ENCODE measurements around the gene RBMS1. TPM values are rescaled to one million over a fixed set of nuclear protein-coding genes. Genes with fewer than 3 reads are reported as not detected.

Gene RBMS1
- total and polyA plus RNA-seq, 5 donors, result 41.7 to 73.5 (median 62.7) TPM

DNA sequence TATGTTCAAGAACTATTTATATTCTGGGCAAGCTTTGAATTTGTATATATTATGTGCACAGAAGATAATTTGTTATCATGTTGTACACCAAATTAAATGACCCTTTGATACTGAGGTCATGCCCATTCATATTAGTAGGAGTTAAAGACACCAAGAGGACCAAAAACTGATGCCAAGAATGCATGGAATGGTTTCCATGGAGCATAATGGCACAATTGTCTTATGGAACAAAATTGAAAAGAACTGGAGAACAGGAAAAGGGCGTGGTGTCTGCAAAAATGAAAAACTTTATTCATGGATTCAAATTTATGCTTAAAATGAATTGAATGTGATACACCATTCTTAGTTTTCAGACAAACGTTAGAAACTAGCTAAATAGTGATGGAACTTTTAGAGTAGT lies 24.1 kb upstream of the RBMS1 start:
- no peak for ATAC-seq
- Histone ChIP-seq H3K9me3 (ENCODE audit: control insufficient read depth, low read length) (no peaks in the 10 kb centered on the region), H3K4me1 (ENCODE audit: control insufficient read depth, insufficient read depth, low read length) (peaks cover 3% of the 10 kb centered on the region), H3K27ac (ENCODE audit: low read length) (no peak overlapping the region), H3K27me3 (ENCODE audit: control insufficient read depth, insufficient read depth) (no peaks in the 10 kb centered on the region), H3K4me3 (ENCODE audit: low read length) (no peak overlapping the region)
- intact Hi-C loops (cut with DNase I), result no loop called here
- WGBS, result 66% methylated on average over 2 of the region's 2 CpGs
- DNase-seq, result no peak

DNA sequence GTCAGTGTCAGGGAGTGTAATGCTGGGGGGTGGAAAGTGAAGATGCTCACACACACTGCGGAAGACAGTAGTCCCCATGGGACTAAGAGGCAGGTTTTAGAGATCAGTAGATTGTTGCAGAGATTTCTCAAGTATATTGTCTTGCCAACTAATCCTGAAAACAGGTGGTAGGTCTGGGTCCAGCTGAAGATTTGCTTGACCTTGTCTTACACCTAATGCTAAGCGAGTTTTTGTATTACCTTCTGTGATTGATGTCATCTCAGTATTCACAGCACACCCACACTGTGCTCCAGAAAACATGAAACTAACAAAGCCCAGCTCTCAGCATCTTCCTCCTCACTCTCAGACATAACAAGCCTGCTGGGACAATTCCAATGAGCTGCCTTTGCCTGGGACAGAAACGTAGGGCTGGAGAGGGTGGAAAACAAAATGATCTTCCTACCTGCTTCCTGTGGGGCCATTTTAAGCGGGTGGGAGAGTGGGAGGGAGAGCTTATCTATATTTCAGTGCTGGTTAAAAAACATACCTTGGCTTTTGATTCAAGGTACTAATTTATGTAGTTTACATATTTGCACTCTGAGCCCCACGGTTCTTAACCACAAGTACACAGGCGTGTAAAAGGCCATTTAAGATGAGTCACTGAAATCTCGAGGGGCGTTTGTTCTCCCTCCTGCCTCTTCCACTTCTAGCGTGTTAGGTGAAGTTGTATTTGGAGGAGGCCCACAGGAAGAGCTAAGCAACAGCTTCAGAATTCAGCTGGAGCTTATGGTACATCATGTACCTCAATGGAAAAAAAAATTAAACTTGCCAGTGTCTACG lies 23.1 kb upstream of the RBMS1 start:
- intact Hi-C loops (cut with DNase I), result no loop called here
- DNase-seq, result no peak
- Histone ChIP-seq H3K27me3 (ENCODE audit: control insufficient read depth, insufficient read depth) (no peaks in the 10 kb centered on the region), H3K9me3 (ENCODE audit: control insufficient read depth, low read length) (no peaks in the 10 kb centered on the region), H3K4me1 (ENCODE audit: control insufficient read depth, insufficient read depth, low read length) (peaks cover 3% of the 10 kb centered on the region), H3K27ac (ENCODE audit: low read length) (peak overlapping the region; percentile 30), H3K4me3 (ENCODE audit: low read length) (no peak overlapping the region)
- WGBS, result 64% methylated on average over 10 of the region's 10 CpGs
- ATAC-seq, result peak in 1 of 2 donors; percentile 48

DNA sequence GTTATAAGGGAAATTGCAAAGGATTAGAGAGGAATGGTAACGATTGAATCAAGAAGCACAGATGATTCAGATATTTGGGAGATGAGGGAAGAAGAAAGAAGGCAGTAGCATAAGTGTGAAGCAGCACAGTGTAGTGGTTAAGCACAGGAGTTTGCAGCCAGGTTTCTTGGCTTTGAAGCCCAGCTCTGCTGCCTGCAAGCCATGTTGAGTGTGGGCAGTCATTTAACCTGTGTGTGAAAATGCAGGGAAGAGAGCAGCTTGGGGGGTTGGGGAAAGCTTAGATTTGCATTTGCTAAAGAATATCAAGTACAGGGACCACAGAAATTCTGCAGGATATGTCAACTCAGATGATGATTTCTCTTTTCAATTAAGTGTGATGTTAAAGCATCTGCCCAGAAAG lies 21.5 kb upstream of the RBMS1 start:
- H3K27me3 ChIP-seq (ENCODE audit: control insufficient read depth, insufficient read depth), result no peaks in the 10 kb centered on the region
- DNase-seq, result no peak
- WGBS, result 89% methylated on average over 1 of the region's 1 CpG
- peak overlapping the region; percentile 27 for H3K27ac ChIP-seq (ENCODE audit: low read length)
- H3K9me3 ChIP-seq (ENCODE audit: control insufficient read depth, low read length), result no peaks in the 10 kb centered on the region
- H3K4me1 ChIP-seq (ENCODE audit: control insufficient read depth, insufficient read depth, low read length), result peaks cover 7% of the 10 kb centered on the region
- intact Hi-C loops (cut with DNase I), result no loop called here
- ATAC-seq, result no peak
- no peak overlapping the region for H3K4me3 ChIP-seq (ENCODE audit: low read length)

DNA sequence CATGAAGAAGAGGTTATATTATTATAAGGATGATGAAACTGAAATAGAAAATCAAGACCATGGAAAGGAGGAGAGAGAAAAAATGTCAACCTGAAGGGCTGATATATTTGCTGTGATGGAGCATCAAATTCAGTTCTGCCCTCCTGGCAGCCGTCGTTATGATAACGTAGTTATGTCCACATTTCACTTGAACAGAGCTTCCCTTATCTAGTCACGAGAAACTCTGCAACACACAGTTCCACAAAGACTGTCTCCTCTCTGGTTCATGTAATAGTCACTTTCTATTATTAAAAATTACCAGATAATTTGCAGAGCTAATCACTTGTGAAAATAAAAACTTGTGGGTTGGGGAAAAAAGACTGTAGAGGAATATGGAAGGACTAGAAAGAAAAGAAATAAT lies 19.5 kb upstream of the RBMS1 start:
- ATAC-seq, result peak; percentile 83 to 85

DNA sequence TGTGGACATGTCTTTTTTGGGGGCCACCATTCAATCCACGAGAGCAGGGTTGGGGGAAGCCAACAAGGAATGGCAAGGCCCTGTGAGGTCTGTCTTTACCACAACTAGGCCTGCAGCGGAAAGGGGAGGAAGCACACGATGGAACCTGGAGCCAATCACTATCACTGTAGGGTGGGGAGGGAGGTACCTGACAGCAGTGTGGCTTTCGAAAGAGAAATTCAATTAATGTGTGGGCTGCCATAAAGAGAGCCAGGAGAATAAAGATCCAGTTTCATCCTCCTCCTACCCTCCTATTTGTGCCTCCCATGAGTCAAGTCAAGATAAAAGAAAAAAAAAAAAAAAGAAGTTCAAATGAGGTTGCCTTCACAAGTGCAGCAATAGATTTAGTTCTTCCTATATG lies 18.9 kb upstream of the RBMS1 start:
- DNase-seq, result no peak
- Histone ChIP-seq H3K4me1 (ENCODE audit: control insufficient read depth, insufficient read depth, low read length) (peaks cover 7% of the 10 kb centered on the region), H3K9me3 (ENCODE audit: control insufficient read depth, low read length) (no peaks in the 10 kb centered on the region), H3K27me3 (ENCODE audit: control insufficient read depth, insufficient read depth) (no peaks in the 10 kb centered on the region), H3K27ac (ENCODE audit: low read length) (peak overlapping the region; percentile 89), H3K4me3 (ENCODE audit: low read length) (no peak overlapping the region)
- ATAC-seq, result peak; percentile 14 to 24
- intact Hi-C loops (cut with DNase I), result no loop called here
- WGBS, result 84% methylated on average over 4 of the region's 4 CpGs

More for the DNA sequence above, 19.5 kb upstream of the RBMS1 start:
- H3K27ac ChIP-seq (ENCODE audit: low read length), result no peak overlapping the region
- 32% methylated on average over 4 of the region's 4 CpGs for WGBS
- no peaks in the 10 kb centered on the region for H3K27me3 ChIP-seq (ENCODE audit: control insufficient read depth, insufficient read depth)
- peak in 1 of 3 donors; percentile 57 for DNase-seq
- no peak overlapping the region for H3K4me3 ChIP-seq (ENCODE audit: low read length)
- H3K9me3 ChIP-seq (ENCODE audit: control insufficient read depth, low read length), result no peaks in the 10 kb centered on the region
- intact Hi-C loops (cut with DNase I), result no loop called here
- peaks cover 7% of the 10 kb centered on the region for H3K4me1 ChIP-seq (ENCODE audit: control insufficient read depth, insufficient read depth, low read length)

DNA sequence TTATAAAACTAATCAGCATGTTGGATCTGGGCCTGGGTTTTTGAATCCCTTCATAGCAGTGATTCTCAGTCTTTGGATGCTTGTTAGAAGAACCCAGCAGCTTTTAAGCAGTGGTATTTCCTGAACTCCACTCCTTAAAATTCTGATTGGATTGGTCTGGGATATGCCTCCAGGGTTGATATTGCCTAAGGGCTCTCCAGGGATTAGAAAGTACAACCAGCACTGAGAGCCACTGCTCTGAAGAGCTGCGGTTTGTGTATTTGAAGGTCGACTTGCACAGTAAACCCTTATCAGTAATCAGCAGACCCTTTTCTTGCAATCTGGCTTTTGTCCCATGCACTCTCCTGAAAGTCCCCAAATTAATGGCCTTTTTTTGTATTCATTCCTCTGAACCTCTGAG lies 17.0 kb upstream of the RBMS1 start:
- no peaks in the 10 kb centered on the region for H3K9me3 ChIP-seq (ENCODE audit: control insufficient read depth, low read length)
- DNase-seq (no peak), ATAC-seq (peak; percentile 63 to 69)
- H3K27me3 ChIP-seq (ENCODE audit: control insufficient read depth, insufficient read depth), result no peaks in the 10 kb centered on the region
- intact Hi-C loops (cut with DNase I), result no loop called here
- H3K4me1 ChIP-seq (ENCODE audit: control insufficient read depth, insufficient read depth, low read length), result peaks cover 7% of the 10 kb centered on the region
- no peak overlapping the region for H3K4me3 ChIP-seq (ENCODE audit: low read length)
- H3K27ac ChIP-seq (ENCODE audit: low read length), result no peak overlapping the region
- WGBS, result 12% methylated on average over 2 of the region's 2 CpGs

DNA sequence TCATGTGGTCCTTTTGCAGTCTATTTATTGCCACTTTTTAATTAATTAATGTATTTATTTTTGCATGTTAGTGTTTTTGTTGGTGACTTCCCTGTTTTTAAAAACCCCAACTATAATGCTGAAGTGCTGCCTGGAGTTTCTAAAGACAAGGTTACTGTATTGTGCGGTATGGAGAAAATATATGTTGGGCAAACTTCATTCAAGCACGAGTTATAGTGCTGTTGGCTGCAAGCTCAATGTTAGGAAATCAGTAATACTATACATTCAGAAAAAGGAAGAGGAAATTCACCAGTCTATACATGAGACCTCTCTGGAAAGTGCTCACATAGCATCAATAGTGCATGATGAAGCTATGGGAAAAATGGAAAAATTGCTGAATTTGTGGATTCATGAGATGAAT lies 15.4 kb upstream of the RBMS1 start:
- DNase-seq (no peak), ATAC-seq (no peak)
- Histone ChIP-seq H3K9me3 (ENCODE audit: control insufficient read depth, low read length) (no peaks in the 10 kb centered on the region), H3K4me3 (ENCODE audit: low read length) (no peak overlapping the region), H3K27ac (ENCODE audit: low read length) (no peak overlapping the region), H3K27me3 (ENCODE audit: control insufficient read depth, insufficient read depth) (no peaks in the 10 kb centered on the region), H3K4me1 (ENCODE audit: control insufficient read depth, insufficient read depth, low read length) (peaks cover 4% of the 10 kb centered on the region)
- WGBS, result 83% methylated on average over 2 of the region's 2 CpGs
- intact Hi-C loops (cut with DNase I), result no loop called here

DNA sequence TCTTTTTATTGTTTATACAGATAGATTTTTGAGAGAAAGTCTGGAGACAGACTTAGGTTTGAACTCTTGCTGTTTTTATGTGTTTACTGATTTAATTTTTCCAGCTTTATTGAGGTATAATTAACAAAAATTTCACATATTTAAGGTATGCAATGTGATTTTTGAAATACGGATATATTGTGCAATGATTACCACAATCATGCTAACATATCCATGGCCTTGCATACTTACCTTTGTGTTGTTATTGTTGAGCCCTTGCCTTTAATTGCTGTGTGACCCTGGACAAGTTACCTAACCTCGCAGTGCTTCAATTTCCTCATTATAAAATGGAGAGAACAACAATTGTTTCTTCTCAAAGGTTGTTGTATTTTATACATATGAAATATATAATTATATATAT lies 13.9 kb upstream of the RBMS1 start:
- peaks cover 4% of the 10 kb centered on the region for H3K4me1 ChIP-seq (ENCODE audit: control insufficient read depth, insufficient read depth, low read length)
- DNase-seq (no peak), ATAC-seq (no peak)
- no peak overlapping the region for H3K27ac ChIP-seq (ENCODE audit: low read length)
- no peaks in the 10 kb centered on the region for H3K9me3 ChIP-seq (ENCODE audit: control insufficient read depth, low read length)
- H3K4me3 ChIP-seq (ENCODE audit: low read length), result no peak overlapping the region
- intact Hi-C loops (cut with DNase I), result no loop called here
- 63% methylated on average over 2 of the region's 2 CpGs for WGBS
- H3K27me3 ChIP-seq (ENCODE audit: control insufficient read depth, insufficient read depth), result no peaks in the 10 kb centered on the region

DNA sequence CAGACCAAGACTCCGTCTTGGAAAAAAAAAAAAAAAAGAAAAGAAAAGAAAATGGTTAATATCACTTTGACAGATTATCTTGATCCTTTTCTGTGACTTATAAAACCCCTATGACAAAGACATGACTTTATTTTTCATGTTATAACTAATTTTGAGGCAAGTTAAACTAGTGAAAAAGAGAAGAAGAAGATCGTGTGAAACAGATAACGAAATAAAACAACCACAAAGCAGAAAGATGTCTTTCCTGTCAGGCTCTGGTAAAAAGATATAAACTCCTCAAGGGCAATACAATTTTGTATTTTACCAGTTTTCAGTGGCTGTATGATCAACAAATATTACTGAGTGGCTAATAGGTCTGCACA lies 13.4 kb upstream of the RBMS1 start:
- DNase-seq (no peak), ATAC-seq (no peak)
- intact Hi-C loops (cut with DNase I), result no loop called here
- Histone ChIP-seq H3K4me3 (ENCODE audit: low read length) (no peak overlapping the region), H3K4me1 (ENCODE audit: control insufficient read depth, insufficient read depth, low read length) (peaks cover 4% of the 10 kb centered on the region), H3K27me3 (ENCODE audit: control insufficient read depth, insufficient read depth) (no peaks in the 10 kb centered on the region), H3K27ac (ENCODE audit: low read length) (no peak overlapping the region), H3K9me3 (ENCODE audit: control insufficient read depth, low read length) (no peaks in the 10 kb centered on the region)
- WGBS, result 83% methylated on average over 3 of the region's 3 CpGs

DNA sequence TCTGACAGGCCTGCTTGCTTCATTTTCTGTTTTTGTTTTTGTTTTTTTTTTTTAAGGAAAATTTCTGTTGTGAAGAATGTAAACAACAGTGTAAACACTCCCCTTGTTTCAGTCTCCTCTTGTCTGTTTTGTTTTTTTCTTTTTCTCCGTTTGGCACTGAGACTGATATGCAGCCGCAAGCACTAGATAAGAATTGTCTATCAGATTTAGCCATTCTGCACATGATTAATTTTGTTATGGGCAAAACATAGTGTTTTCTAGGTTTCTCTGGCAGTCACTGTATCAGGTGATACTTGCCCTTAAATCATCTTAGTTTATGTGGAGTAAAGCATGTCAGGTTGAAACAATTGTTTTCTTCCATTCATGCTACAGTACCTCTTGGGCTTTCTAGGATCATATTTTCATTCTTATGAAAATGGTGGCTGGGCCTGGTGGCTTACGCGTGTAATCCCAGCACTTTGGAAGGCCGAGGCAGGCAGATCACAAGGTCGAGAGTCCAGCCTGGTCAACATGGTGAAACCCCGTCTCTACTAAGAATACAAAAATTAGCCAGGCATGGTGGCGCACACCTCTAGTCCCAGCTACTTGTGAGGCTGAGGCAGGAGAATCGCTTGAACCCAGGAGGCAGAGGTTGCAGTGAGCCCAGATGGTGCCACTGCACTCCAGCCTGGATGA lies 12.9 kb upstream of the RBMS1 start:
- DNase-seq, result no peak
- Histone ChIP-seq H3K27me3 (ENCODE audit: control insufficient read depth, insufficient read depth) (no peaks in the 10 kb centered on the region), H3K4me3 (ENCODE audit: low read length) (no peak overlapping the region), H3K4me1 (ENCODE audit: control insufficient read depth, insufficient read depth, low read length) (peaks cover 4% of the 10 kb centered on the region), H3K9me3 (ENCODE audit: control insufficient read depth, low read length) (no peaks in the 10 kb centered on the region), H3K27ac (ENCODE audit: low read length) (no peak overlapping the region)
- intact Hi-C loops (cut with DNase I), result no loop called here
- ATAC-seq, result no peak
- WGBS, result 89% methylated on average over 9 of the region's 9 CpGs

DNA sequence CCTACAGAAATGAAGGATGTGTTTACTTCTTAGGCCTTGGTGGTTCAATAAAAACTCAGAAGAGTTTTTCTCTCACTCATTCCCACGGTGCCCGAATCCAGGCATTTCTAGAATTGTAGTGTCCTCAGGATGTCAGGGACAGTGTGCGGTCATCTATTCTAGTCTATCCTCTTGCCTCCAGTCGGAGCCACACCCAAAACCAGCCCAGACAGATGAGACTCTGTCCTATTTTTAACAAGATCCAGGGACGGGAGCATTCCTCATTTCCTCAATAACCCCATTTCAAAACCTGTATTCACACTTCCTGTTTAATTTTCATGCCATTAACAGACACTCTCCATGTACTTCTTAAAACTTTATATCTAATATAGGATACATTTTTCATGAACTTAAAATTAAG lies 11.6 kb upstream of the RBMS1 start:
- Histone ChIP-seq H3K27me3 (ENCODE audit: control insufficient read depth, insufficient read depth) (no peaks in the 10 kb centered on the region), H3K4me1 (ENCODE audit: control insufficient read depth, insufficient read depth, low read length) (no peaks in the 10 kb centered on the region), H3K9me3 (ENCODE audit: control insufficient read depth, low read length) (no peaks in the 10 kb centered on the region), H3K27ac (ENCODE audit: low read length) (no peak overlapping the region), H3K4me3 (ENCODE audit: low read length) (no peak overlapping the region)
- ATAC-seq (peak; percentile 77 to 82), DNase-seq (no peak)
- intact Hi-C loops (cut with DNase I), result no loop called here
- WGBS, result 40% methylated on average over 5 of the region's 5 CpGs

All from right cardiac atrium (tissue), 5 donors.